Stomach (tissue), 9 donors: ENCODE data around the gene ZNF627. TPM values are rescaled to one million over a fixed set of nuclear protein-coding genes. Genes with fewer than 3 reads are reported as not detected.

Experiments used
- DNase-seq, 2 donors: peaks; one replicate each; pipeline versions ENCODE4 v3.0.0 to v3.0.0-alpha.2; 2013 to 2019
- H3K27ac ChIP-seq, 5 donors: fragments of 200-600 bp in 4 of 5; sonication (generic) in 4 of 5; one replicate each; pipeline ENCODE4 v1.5.1; 2013 to 2019; ENCODE audit warnings: mild to moderate bottlenecking in 1 of 5, moderate library complexity in 1 of 5
- H3K27me3 ChIP-seq, 3 donors: fragments of 200-600 bp; sonication (generic); one replicate each; pipeline ENCODE4 v1.5.1; 2017 to 2019; ENCODE audit warnings: mixed run types in 1 of 3
- H3K36me3 ChIP-seq, 4 donors: fragments of 200-600 bp; sonication (generic); 1 replicate in 3 of 4; 2 replicates in 1 of 4; pipeline ENCODE4 v1.5.1; 2016 to 2019
- H3K4me1 ChIP-seq, 4 donors: fragments of 200-600 bp; sonication (generic); one replicate each; pipeline ENCODE4 v1.5.1; 2016 to 2019
- H3K4me3 ChIP-seq, 4 donors: fragments of 200-600 bp; sonication (generic) in 3 of 4; one replicate each; pipeline ENCODE4 v1.5.1; 2016 to 2019; ENCODE audit warnings: mild to moderate bottlenecking in 1 of 4
- H3K9me3 ChIP-seq, 4 donors: fragments of 200-600 bp; sonication (generic); one replicate each; pipeline ENCODE4 v1.5.1; 2016 to 2019
- EP300 ChIP-seq: sonication (generic); formaldehyde crosslinking; IDR thresholded peaks from one replicate; pipeline ENCODE4 v1.6.1; 2017; ENCODE audit warnings: antibody characterized with exemption
- POLR2A ChIP-seq, 4 donors: fragments of 450-650 bp; IDR thresholded peaks; one replicate each; pipeline ENCODE4 v1.6.1; 2016; ENCODE audit warnings: antibody characterized with exemption in 4 of 4, control low read depth in 2 of 4, mild to moderate bottlenecking in 1 of 4, moderate library complexity in 1 of 4
- POLR2AphosphoS5 ChIP-seq, 3 donors: sonication (generic); formaldehyde crosslinking; IDR thresholded peaks; one replicate each; pipeline ENCODE4 v1.6.1; 2016; ENCODE audit warnings: antibody characterized with exemption in 3 of 3
- WGBS, 5 donors: extraction: QIAGEN DNeasy Blood & Tissue Kit in 3 of 5; methylation state at CpG; one replicate each; pipeline versions ENCODE4 v1.1.5 to v1.1.7; 2013 to 2018; 5-methylcytosine and 5-hydroxymethylcytosine counted together
- intact Hi-C: fragments of 100-400 bp; cut with DNase I; formaldehyde crosslinking; loops from one replicate; pipeline ENCODE4 v1.15.1; 2023; ENCODE audit warnings: low total_unique reads
- polyA plus RNA-seq, 3 donors: library from polyadenylated mRNA; stranded (reverse); fragments of 200-250 nt; gene quantifications; one replicate each; pipeline ENCODE4 v1.2.3, GENCODE V29; 2013
- total RNA-seq, 5 donors: library from RNA; depleted of rRNA; stranded (reverse); fragments of >200 nt; gene quantifications; one replicate each; pipeline versions ENCODE4 v1.1.0 to v1.2.3, GENCODE V29; 2014 to 2016
- TF ChIP-seq, protein P1 (sequence below), 7 experiments: fragments of 450-650 bp in 4 of 7; fragments of 200-600 bp in 3 of 7; sonication (generic) in 3 of 7; IDR thresholded peaks; one replicate each; pipeline ENCODE4 v1.5.1; 2016 to 2019; ENCODE audit warnings: antibody characterized with exemption in 7 of 7, control low read depth in 2 of 7, mild to moderate bottlenecking in 1 of 7
- donor health status: healthy with polysubstance abuse.
- donor health status: Bipolar disorder and iron deficiency.
- donor health status: healthy.

The ZNF627 gene
- total and polyA plus RNA-seq, 8 donors = 1.4 to 21.7 (median 6.4) TPM; not detected in 1

DNA sequence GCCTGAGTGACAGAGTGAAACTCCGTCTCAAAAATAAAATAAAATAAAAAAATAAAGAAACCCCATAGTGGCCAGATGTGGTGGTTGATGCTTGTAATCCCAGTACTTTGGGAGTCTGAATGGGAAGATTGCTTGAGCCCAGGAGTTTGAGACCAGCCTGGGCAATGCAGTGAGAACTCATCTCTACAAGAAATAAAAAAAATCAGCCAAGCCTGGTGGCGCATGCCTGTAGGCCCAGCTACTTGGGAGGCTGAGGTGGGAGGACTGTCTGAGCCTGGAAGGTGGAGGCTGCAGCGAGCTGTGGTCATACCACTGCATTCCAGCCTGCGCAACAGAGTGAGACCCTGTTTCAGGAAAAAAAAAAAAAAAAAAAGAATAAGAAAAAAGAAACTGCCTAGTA lies 53.8 kb downstream of the ZNF627 start:
- Histone ChIP-seq H3K4me3 (no peak overlapping the region), H3K9me3 (peaks cover 21 to 43% (median 30%) of the 10 kb centered on the region in 4 donors), H3K27ac (no peak overlapping the region), H3K27me3 (no peaks in the 10 kb centered on the region), H3K36me3 (peaks cover 7 to 32% (median 18%) of the 10 kb centered on the region in 4 donors), H3K4me1 (no peaks in the 10 kb centered on the region)
- WGBS, 5 donors = 97 to 98% (median 98%) methylated on average over 4 of the region's 4 CpGs
- intact Hi-C loops = no loop called here
- TF ChIP-seq POLR2A (IDR thresholded peaks at IDR 0.05) (no peak), EP300 (no peak), POLR2AphosphoS5 (IDR thresholded peaks at IDR 0.05) (no peak)
- TF ChIP-seq, protein P1, sequence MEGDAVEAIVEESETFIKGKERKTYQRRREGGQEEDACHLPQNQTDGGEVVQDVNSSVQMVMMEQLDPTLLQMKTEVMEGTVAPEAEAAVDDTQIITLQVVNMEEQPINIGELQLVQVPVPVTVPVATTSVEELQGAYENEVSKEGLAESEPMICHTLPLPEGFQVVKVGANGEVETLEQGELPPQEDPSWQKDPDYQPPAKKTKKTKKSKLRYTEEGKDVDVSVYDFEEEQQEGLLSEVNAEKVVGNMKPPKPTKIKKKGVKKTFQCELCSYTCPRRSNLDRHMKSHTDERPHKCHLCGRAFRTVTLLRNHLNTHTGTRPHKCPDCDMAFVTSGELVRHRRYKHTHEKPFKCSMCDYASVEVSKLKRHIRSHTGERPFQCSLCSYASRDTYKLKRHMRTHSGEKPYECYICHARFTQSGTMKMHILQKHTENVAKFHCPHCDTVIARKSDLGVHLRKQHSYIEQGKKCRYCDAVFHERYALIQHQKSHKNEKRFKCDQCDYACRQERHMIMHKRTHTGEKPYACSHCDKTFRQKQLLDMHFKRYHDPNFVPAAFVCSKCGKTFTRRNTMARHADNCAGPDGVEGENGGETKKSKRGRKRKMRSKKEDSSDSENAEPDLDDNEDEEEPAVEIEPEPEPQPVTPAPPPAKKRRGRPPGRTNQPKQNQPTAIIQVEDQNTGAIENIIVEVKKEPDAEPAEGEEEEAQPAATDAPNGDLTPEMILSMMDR (IDR thresholded peaks at IDR 0.05) = no peak
- no peak for DNase-seq

DNA sequence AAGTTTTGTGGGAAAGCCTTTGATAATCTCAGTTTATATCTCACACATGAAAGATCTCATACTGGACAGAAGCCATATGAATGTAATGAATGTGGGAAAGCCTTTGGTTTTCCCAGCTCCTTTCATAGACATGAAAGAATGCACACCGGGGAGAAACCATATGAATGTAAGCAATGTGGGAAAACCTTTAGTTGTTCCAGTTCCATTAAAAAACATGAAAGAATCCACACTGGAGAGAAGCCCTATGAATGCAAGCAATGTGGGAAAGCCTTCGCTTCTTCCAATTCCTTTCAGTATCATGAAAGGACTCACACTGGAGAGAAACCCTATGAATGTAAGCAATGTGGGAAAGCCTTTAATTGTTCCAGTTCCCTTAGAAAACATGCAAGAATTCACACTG lies 54.8 kb downstream of the ZNF627 start:
- WGBS, 5 donors = 70 to 97% (median 96%) methylated on average over 2 of the region's 2 CpGs
- intact Hi-C loops = no loop called here
- Histone ChIP-seq H3K36me3 (peaks cover 7 to 32% (median 18%) of the 10 kb centered on the region in 4 donors), H3K4me1 (no peaks in the 10 kb centered on the region), H3K4me3 (no peak overlapping the region), H3K27ac (no peak overlapping the region), H3K27me3 (no peaks in the 10 kb centered on the region), H3K9me3 (peaks cover 21 to 43% (median 30%) of the 10 kb centered on the region in 4 donors)
- DNase-seq = no peak
- TF ChIP-seq EP300 = no peak
- TF ChIP-seq, protein P1 (IDR thresholded peaks at IDR 0.05) = no peak
- no peak for TF ChIP-seq POLR2AphosphoS5 (IDR thresholded peaks at IDR 0.05)
- no peak for TF ChIP-seq POLR2A (IDR thresholded peaks at IDR 0.05)

GRCh38 chr19:11652492-11652891 lies 55.2 kb downstream of the ZNF627 start:
- DNase-seq = no peak
- 94 to 98% (median 96%) methylated on average over 6 of the region's 6 CpGs for WGBS, 5 donors
- H3K27ac ChIP-seq = no peak overlapping the region
- peaks cover 7 to 32% (median 18%) of the 10 kb centered on the region in 4 donors for H3K36me3 ChIP-seq
- TF ChIP-seq, protein P1 (IDR thresholded peaks at IDR 0.05) = no peak
- TF ChIP-seq POLR2AphosphoS5 (IDR thresholded peaks at IDR 0.05) = no peak
- no peak for TF ChIP-seq POLR2A (IDR thresholded peaks at IDR 0.05)
- no peaks in the 10 kb centered on the region for H3K27me3 ChIP-seq
- intact Hi-C loops = no loop called here
- H3K4me3 ChIP-seq = no peak overlapping the region
- H3K9me3 ChIP-seq = peaks cover 21 to 43% (median 30%) of the 10 kb centered on the region in 4 donors
- no peaks in the 10 kb centered on the region for H3K4me1 ChIP-seq

- 89 to 97% (median 96%) methylated on average over 3 of the region's 3 CpGs for WGBS, 5 donors
- no peaks in the 10 kb centered on the region for H3K27me3 ChIP-seq
- peaks cover 7 to 26% (median 12%) of the 10 kb centered on the region in 4 donors for H3K36me3 ChIP-seq
- TF ChIP-seq POLR2AphosphoS5 (IDR thresholded peaks at IDR 0.05) (no peak), POLR2A (IDR thresholded peaks at IDR 0.05) (no peak), EP300 (no peak)
- TF ChIP-seq, protein P1 (IDR thresholded peaks at IDR 0.05) = no peak
- H3K4me1 ChIP-seq = no peaks in the 10 kb centered on the region
- H3K27ac ChIP-seq = no peak overlapping the region
- no peak overlapping the region for H3K4me3 ChIP-seq
- H3K9me3 ChIP-seq = peaks cover 19 to 30% (median 23%) of the 10 kb centered on the region in 4 donors
- intact Hi-C loops = no loop called here
- no peak for DNase-seq
These were observed 59.3 kb downstream of the ZNF627 start for GRCh38 chr19:11656535-11656934.
